ENCODE results near the gene P2RY8. TPM values are rescaled to one million over a fixed set of nuclear protein-coding genes. Genes with fewer than 3 reads are reported as not detected.
"Not testable (repeated sequence)": the region's sequence is repeated elsewhere in the genome, so short reads cannot be mapped to it uniquely, and the experiment has no call there.

P2RY8 gene
- total and polyA plus RNA-seq, 10 of the 15 experiments (the other 5 are each of a cell fraction or from before 2014, with no cell fraction given): 2.0 to 64.4 (median 36.5) TPM

- Histone ChIP-seq H3K9ac (ENCODE audit: control insufficient read depth, insufficient read depth, low read length) (no peak overlapping the region; the same call in 1 of the 2 replicates), H3K4me3 (peak overlapping the region; percentile 9), H3K4me1 (ENCODE audit: control insufficient read depth, insufficient read depth, low read length) (peaks cover 11% of the 10 kb centered on the region), H2AFZ (ENCODE audit: control insufficient read depth, low read depth, low read length) (peak overlapping the region; percentile 33), H4K20me1 (ENCODE audit: control insufficient read depth, insufficient read depth) (no peaks in the 10 kb centered on the region), H3K27me3 (replicated peaks in 1 of 2; ENCODE audit: control insufficient read depth in 2 of 2, insufficient read depth in 2 of 2, low read length in 1 of 2) (no peaks in the 10 kb centered on the region; a peak in 1 of 4 replicates), H3K9me3 (replicated peaks; ENCODE audit: control insufficient read depth, insufficient read depth, low read length) (no peaks in the 10 kb centered on the region), H3K27ac (ENCODE audit: control insufficient read depth, insufficient read depth) (no peak overlapping the region), H3K36me3 (ENCODE audit: control insufficient read depth in 2 of 2, insufficient read depth in 2 of 2, low read length in 1 of 2) (no peaks in the 10 kb centered on the region), H3K4me2 (ENCODE audit: control insufficient read depth, insufficient read depth) (peak overlapping the region; percentile 85), H3K79me2 (ENCODE audit: control insufficient read depth, insufficient read depth, low read length) (no peaks in the 10 kb centered on the region)
- 40% methylated on average over 10 of the region's 10 CpGs for WGBS (ENCODE audit: insufficient coverage, insufficient replicate concordance, low lambda C conversion rate, missing lambda C conversion rate)
- ChIA-PET POLR2A (no interaction called here), SMC1A (ENCODE audit: uncharacterized antibody, unreplicated experiment) (no interaction called here), CTCF (no interaction called here), RAD21 (ENCODE audit: unreplicated experiment) (no interaction called here)
- no peak for DNase-seq (ENCODE audit: low read depth, low spot score)
- no TSS peak for BruUV-seq (replicated peaks)
- TF ChIP-seq, protein P1, sequence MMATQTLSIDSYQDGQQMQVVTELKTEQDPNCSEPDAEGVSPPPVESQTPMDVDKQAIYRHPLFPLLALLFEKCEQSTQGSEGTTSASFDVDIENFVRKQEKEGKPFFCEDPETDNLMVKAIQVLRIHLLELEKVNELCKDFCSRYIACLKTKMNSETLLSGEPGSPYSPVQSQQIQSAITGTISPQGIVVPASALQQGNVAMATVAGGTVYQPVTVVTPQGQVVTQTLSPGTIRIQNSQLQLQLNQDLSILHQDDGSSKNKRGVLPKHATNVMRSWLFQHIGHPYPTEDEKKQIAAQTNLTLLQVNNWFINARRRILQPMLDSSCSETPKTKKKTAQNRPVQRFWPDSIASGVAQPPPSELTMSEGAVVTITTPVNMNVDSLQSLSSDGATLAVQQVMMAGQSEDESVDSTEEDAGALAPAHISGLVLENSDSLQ (IDR thresholded peaks at IDR 0.05): peak; percentile 89
- TF ChIP-seq RUNX3 (IDR thresholded peaks at IDR 0.05; ENCODE audit: low read length) (peak; percentile 44; the same call in 1 of the 2 replicates), RAD21 (IDR thresholded peaks at IDR 0.05; ENCODE audit: insufficient read depth, low read depth, low read length) (no peak), ZNF384 (IDR thresholded peaks at IDR 0.05; ENCODE audit: borderline replicate concordance, low read depth, low read length) (peak; percentile 25; the same call in 1 of the 2 replicates), RELA (IDR thresholded peaks at IDR 0.05; ENCODE audit: borderline replicate concordance, partially characterized antibody) (no peak), HCFC1 (IDR thresholded peaks at IDR 0.05; ENCODE audit: low read length) (no peak), USF1 (IDR thresholded peaks at IDR 0.05; ENCODE audit: borderline replicate concordance, extremely low read length, insufficient read depth, low read depth, low read length) (no peak), CBX5 (IDR thresholded peaks at IDR 0.05; ENCODE audit: low read depth) (0 out of 2 replicates have a peak, but pooled peaks have one; percentile 29), RELB (IDR thresholded peaks at IDR 0.05; ENCODE audit: low read depth) (0 out of 2 replicates have a peak, but pooled peaks have one; percentile 19), STAT1 (conservative IDR thresholded peaks at IDR 0.05) (no peak), CBX3 (IDR thresholded peaks at IDR 0.05; ENCODE audit: borderline replicate concordance, low read depth) (no peak), GABPA (IDR thresholded peaks at IDR 0.05; ENCODE audit: low read depth) (0 out of 2 replicates have a peak, but pooled peaks have one; percentile 8), CREM (IDR thresholded peaks at IDR 0.05; ENCODE audit: low read depth) (no peak)
- no peak for FAIRE-seq
- intact Hi-C loops (cut with micrococcal nuclease; ENCODE audit: unreplicated experiment): no loop called here
- in situ Hi-C loops (cut with MboI): no loop called here
- peak; percentile 83 for ATAC-seq
These were observed 28.0 kb upstream of the P2RY8 start for GRCh38 chrX:1564750-1565683.

DNA sequence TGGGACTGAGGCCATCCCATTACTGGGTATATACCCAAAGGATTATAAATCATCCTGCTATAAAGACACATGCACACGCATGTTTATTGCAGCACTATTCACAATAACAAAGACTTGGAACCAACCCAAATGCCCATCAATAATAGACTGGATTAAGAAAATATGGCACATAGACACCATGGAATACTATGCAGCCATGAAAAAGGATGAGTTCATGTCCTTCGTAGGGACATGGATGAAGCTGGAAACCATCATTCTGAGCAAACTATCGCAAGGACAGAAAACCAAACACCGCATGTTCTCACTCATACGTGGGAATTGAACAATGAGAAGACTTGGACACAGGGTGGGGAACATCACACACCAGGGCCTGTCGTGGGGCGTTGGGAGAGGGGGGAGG lies 27.1 kb upstream of the P2RY8 start:
- RAD21 ChIA-PET (ENCODE audit: unreplicated experiment); H3K4me2 ChIP-seq (ENCODE audit: control insufficient read depth, insufficient read depth): not testable (repeated sequence)

More for the DNA sequence above, 27.1 kb upstream of the P2RY8 start:
- H3K27ac ChIP-seq (ENCODE audit: control insufficient read depth, insufficient read depth); H3K36me3 ChIP-seq (ENCODE audit: control insufficient read depth in 2 of 2, insufficient read depth in 2 of 2, low read length in 1 of 2); CTCF ChIA-PET; BruUV-seq (replicated peaks); H3K27me3 ChIP-seq (replicated peaks in 1 of 2; ENCODE audit: control insufficient read depth in 2 of 2, insufficient read depth in 2 of 2, low read length in 1 of 2); in situ Hi-C loops (cut with MboI); H3K9ac ChIP-seq (ENCODE audit: control insufficient read depth, insufficient read depth, low read length); FAIRE-seq; H3K4me3 ChIP-seq; ATAC-seq; H3K9me3 ChIP-seq (replicated peaks; ENCODE audit: control insufficient read depth, insufficient read depth, low read length); intact Hi-C loops (cut with micrococcal nuclease; ENCODE audit: unreplicated experiment); H4K20me1 ChIP-seq (ENCODE audit: control insufficient read depth, insufficient read depth); DNase-seq (ENCODE audit: low read depth, low spot score); SMC1A ChIA-PET (ENCODE audit: uncharacterized antibody, unreplicated experiment); H2AFZ ChIP-seq (ENCODE audit: control insufficient read depth, low read depth, low read length); POLR2A ChIA-PET; H3K79me2 ChIP-seq (ENCODE audit: control insufficient read depth, insufficient read depth, low read length): not testable (repeated sequence)
- H3K4me1 ChIP-seq (ENCODE audit: control insufficient read depth, insufficient read depth, low read length): peaks cover 11% of the 10 kb centered on the region
- WGBS (ENCODE audit: insufficient coverage, insufficient replicate concordance, low lambda C conversion rate, missing lambda C conversion rate): 65% methylated on average over 7 of the region's 7 CpGs
